SU-DHL-6 (cell line): ENCODE data around the gene TGM1.

ENCODE experiments used
- H2AFZ ChIP-seq: fragments of 200-600 bp; sonication (generic); 2 replicates; pipeline ENCODE4 v1.6.1; 2014; ENCODE audit warnings: low read depth, mild to moderate bottlenecking, moderate library complexity, mixed read lengths, antibody characterized with exemption, low read length; ENCODE audit not compliant: severe bottlenecking
- H3F3A ChIP-seq: fragments of 200-600 bp; shearing (Covaris generic); 2 replicates; pipeline ENCODE4 v1.6.0; 2016; ENCODE audit warnings: antibody characterized with exemption, mild to moderate bottlenecking; ENCODE audit not compliant: insufficient read depth
- H3K27ac ChIP-seq: fragments of 200-600 bp; sonication (generic); 2 replicates; pipeline ENCODE4 v1.5.1; 2016; ENCODE audit warnings: low read depth, mild to moderate bottlenecking, low read length, moderate library complexity, mixed read lengths
- H3K27me3 ChIP-seq: fragments of 200-600 bp; sonication (generic), shearing (Covaris generic); 2 replicates; pipeline ENCODE4 v1.6.0; 2014; ENCODE audit warnings: mild to moderate bottlenecking, low read length
- H3K36me3 ChIP-seq: fragments of 200-600 bp; sonication (generic); 2 replicates; pipeline ENCODE4 v1.6.1; 2014; ENCODE audit warnings: mild to moderate bottlenecking, low read length, mixed read lengths
- H3K4me2 ChIP-seq: fragments of 300-600, 200-600 bp; shearing (Covaris generic), sonication (generic); 2 replicates; pipeline ENCODE4 v1.6.0; 2014; ENCODE audit warnings: low read length, low read depth, mild to moderate bottlenecking; ENCODE audit not compliant: poor library complexity, severe bottlenecking
- H3K4me3 ChIP-seq: fragments of 200-600 bp; sonication (generic); 2 replicates; pipeline ENCODE4 v1.5.1; 2014; ENCODE audit warnings: antibody characterized with exemption, low read length, mild to moderate bottlenecking, mixed read lengths; ENCODE audit not compliant: insufficient read depth, poor library complexity, severe bottlenecking
- H3K79me2 ChIP-seq: fragments of 200-600 bp; sonication (generic); 2 replicates; pipeline ENCODE4 v1.6.1; 2014; ENCODE audit warnings: mild to moderate bottlenecking, low read length, moderate library complexity; ENCODE audit not compliant: insufficient read depth
- H3K9ac ChIP-seq: fragments of 200-600 bp; sonication (generic); 2 replicates; pipeline ENCODE4 v1.7.0; 2014; ENCODE audit warnings: mild to moderate bottlenecking, low read length
- H3K9me2 ChIP-seq: fragments of 200-600 bp; sonication (generic); replicated peaks from 2 replicates; pipeline ENCODE4 v1.6.1; 2014; ENCODE audit warnings: low read length; ENCODE audit not compliant: insufficient read depth
- H3K9me3 ChIP-seq: fragments of 200-600 bp; sonication (generic); 2 replicates; pipeline ENCODE4 v1.6.1; 2014; ENCODE audit warnings: low read length, mixed read lengths; ENCODE audit not compliant: insufficient read depth
- H4K20me1 ChIP-seq: fragments of 200-600 bp; sonication (generic); 2 replicates; pipeline ENCODE4 v1.6.1; 2014; ENCODE audit warnings: low read depth, mild to moderate bottlenecking, antibody characterized with exemption, low read length, moderate library complexity, mixed read lengths
- EZH2phosphoT487 ChIP-seq: fragments of 200-600 bp; sonication (generic), shearing (Covaris generic); conservative IDR thresholded peaks from 2 replicates; pipeline ENCODE4 v1.6.1; 2018; ENCODE audit warnings: mild to moderate bottlenecking, antibody characterized with exemption, low read length, moderate library complexity, mixed read lengths
- TF ChIP-seq, protein P1 (sequence below): fragments of 200-600 bp; sonication (generic); IDR thresholded peaks from one replicate; pipeline ENCODE4 v1.5.1; 2017; ENCODE audit warnings: antibody characterized with exemption, mild to moderate bottlenecking, low read length, moderate library complexity; ENCODE audit not compliant: insufficient read depth, poor library complexity, severe bottlenecking

Gene TGM1

GRCh38 chr14:24262821-24263733 lies at the start of gene TGM1:
Gene TGM1 (minus strand): TSS chr14:24263177. CDS start chr14:24262352, 825 bp downstream.
- Histone ChIP-seq H3K36me3 (no peaks in the 10 kb centered on the region), H3K4me3 (no peak within 1 kb of the TSS), H3K9me3 (no peaks in the 10 kb centered on the region), H4K20me1 (no peaks in the 10 kb centered on the region), H3F3A (no peaks in the 10 kb centered on the region), H3K9ac (no peak within 1 kb of the TSS), H3K9me2 (no peaks in the 10 kb centered on the region), H3K79me2 (no peaks in the 10 kb centered on the region), H3K4me2 (no peak within 1 kb of the TSS), H3K27me3 (no peaks in the 10 kb centered on the region), H3K27ac (no peak within 1 kb of the TSS), H2AFZ (no peak within 1 kb of the TSS)
- no peak for TF ChIP-seq EZH2phosphoT487
- TF ChIP-seq, protein P1, sequence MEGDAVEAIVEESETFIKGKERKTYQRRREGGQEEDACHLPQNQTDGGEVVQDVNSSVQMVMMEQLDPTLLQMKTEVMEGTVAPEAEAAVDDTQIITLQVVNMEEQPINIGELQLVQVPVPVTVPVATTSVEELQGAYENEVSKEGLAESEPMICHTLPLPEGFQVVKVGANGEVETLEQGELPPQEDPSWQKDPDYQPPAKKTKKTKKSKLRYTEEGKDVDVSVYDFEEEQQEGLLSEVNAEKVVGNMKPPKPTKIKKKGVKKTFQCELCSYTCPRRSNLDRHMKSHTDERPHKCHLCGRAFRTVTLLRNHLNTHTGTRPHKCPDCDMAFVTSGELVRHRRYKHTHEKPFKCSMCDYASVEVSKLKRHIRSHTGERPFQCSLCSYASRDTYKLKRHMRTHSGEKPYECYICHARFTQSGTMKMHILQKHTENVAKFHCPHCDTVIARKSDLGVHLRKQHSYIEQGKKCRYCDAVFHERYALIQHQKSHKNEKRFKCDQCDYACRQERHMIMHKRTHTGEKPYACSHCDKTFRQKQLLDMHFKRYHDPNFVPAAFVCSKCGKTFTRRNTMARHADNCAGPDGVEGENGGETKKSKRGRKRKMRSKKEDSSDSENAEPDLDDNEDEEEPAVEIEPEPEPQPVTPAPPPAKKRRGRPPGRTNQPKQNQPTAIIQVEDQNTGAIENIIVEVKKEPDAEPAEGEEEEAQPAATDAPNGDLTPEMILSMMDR = no peak

DNA sequence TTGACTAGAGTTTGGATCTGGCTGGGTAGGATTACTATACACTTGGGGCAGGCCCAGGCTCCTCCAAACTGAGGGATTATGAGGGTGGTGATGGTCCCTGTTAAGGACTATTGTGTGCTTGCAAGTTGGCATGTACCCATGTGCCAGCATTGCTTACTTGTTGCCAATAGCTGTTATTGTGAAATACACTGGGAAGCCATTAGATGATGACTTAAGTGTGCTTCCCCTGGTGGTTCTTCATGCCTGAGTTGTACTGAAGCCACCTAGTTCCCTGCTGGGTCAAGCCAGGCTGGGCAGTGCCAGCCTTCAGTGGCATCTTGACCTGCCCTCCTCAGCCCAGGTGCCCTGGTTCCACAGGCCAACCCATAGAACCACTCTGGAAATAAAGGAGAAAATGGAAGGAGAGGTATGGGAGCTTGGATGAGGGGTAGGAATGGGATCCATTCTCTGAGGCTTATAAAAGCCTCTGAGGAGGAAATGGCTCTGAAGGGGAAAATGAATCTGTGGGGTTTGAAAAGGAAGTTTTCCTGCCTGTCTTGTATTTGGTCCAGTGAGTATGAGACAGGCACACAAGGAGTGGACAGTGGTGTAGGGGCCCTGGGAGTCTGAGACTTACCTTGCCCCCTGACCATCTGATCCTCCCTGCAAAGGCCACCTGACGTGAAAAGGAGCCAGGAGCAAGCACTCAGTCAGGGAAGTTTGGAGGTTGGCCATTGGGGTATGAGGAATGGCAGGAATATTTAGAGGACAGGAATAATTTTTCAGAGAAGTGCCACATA lies 49.0 kb upstream of the TGM1 start:
- Histone ChIP-seq H3F3A (no peaks in the 10 kb centered on the region), H3K9ac (peak overlapping the region; percentile 44; the same call in 1 of the 2 replicates), H3K9me2 (no peaks in the 10 kb centered on the region), H2AFZ (no peak overlapping the region), H4K20me1 (no peaks in the 10 kb centered on the region), H3K4me3 (no peak overlapping the region), H3K36me3 (no peaks in the 10 kb centered on the region), H3K79me2 (no peaks in the 10 kb centered on the region), H3K27ac (no peak overlapping the region), H3K4me2 (peak overlapping the region; percentile 44), H3K9me3 (no peaks in the 10 kb centered on the region), H3K27me3 (no peaks in the 10 kb centered on the region)
- TF ChIP-seq, protein P1 = no peak
- no peak for TF ChIP-seq EZH2phosphoT487

DNA sequence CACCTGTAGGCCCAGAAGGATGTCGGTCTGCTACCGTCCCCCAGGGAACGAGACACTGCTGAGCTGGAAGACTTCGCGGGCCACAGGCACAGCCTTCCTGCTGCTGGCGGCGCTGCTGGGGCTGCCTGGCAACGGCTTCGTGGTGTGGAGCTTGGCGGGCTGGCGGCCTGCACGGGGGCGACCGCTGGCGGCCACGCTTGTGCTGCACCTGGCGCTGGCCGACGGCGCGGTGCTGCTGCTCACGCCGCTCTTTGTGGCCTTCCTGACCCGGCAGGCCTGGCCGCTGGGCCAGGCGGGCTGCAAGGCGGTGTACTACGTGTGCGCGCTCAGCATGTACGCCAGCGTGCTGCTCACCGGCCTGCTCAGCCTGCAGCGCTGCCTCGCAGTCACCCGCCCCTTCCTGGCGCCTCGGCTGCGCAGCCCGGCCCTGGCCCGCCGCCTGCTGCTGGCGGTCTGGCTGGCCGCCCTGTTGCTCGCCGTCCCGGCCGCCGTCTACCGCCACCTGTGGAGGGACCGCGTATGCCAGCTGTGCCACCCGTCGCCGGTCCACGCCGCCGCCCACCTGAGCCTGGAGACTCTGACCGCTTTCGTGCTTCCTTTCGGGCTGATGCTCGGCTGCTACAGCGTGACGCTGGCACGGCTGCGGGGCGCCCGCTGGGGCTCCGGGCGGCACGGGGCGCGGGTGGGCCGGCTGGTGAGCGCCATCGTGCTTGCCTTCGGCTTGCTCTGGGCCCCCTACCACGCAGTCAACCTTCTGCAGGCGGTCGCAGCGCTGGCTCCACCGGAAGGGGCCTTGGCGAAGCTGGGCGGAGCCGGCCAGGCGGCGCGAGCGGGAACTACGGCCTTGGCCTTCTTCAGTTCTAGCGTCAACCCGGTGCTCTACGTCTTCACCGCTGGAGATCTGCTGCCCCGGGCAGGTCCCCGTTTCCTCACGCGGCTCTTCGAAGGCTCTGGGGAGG lies 47.9 kb upstream of the TGM1 start, which contains the start of gene LTB4R:
LTB4R (plus strand) TSS at position 857 of the 959 bp plus-strand sequence. CDS start 4,150 bp downstream, outside the sequence.
- Histone ChIP-seq H3F3A (no peaks in the 10 kb centered on the region), H3K9ac (peak within 1 kb of the TSS; percentile 44), H3K79me2 (no peaks in the 10 kb centered on the region), H3K27me3 (no peaks in the 10 kb centered on the region), H2AFZ (peak within 1 kb of the TSS; percentile 10), H4K20me1 (no peaks in the 10 kb centered on the region), H3K9me3 (no peaks in the 10 kb centered on the region), H3K4me2 (peak within 1 kb of the TSS; percentile 44), H3K4me3 (peak within 1 kb of the TSS; percentile 23), H3K9me2 (no peaks in the 10 kb centered on the region), H3K36me3 (no peaks in the 10 kb centered on the region), H3K27ac (peak within 1 kb of the TSS; percentile 51)
- no peak for TF ChIP-seq EZH2phosphoT487
